Endothelial cell of umbilical vein (primary cell): ENCODE results near the gene NRGN. TPM values are rescaled to one million over a fixed set of nuclear protein-coding genes. Genes with fewer than 3 reads are reported as not detected.

ENCODE experiments used
- polyA plus RNA-seq, 4 experiments: library from polyadenylated mRNA; depleted of rRNA in 3 of 4; stranded (reverse) in 3 of 4; unstranded in 1 of 4; fragments of >200 nt; gene quantifications; 2 replicates each; pipeline versions ENCODE4 v1.2.1 to v1.2.3, GENCODE V29; 2011 to 2012; ENCODE audit warnings: missing spikeins in 1 of 4
- total RNA-seq: library from RNA; stranded (reverse); gene quantifications from 2 replicates; pipeline ENCODE4 v1.2.3, GENCODE V29; 2021

The NRGN gene
- total and polyA plus RNA-seq, 2 donors (not counting 3 experiments of a cell fraction or from before 2014, with no cell fraction given) = 29.1 to 33.5 TPM

Other genes starting within 250 kb of the NRGN start
- not detected in 2 replicates for gene OR8B12, start 196.3 kb upstream of the NRGN start, total RNA-seq
- not detected in 2 replicates for gene OR8B12, start 196.3 kb upstream of the NRGN start, polyA plus RNA-seq
- gene OR8A1, start 169.9 kb upstream of the NRGN start, total RNA-seq = not detected in 2 replicates
- not detected in 2 replicates for gene OR8A1, start 169.9 kb upstream of the NRGN start, polyA plus RNA-seq
- gene PANX3, start 128.5 kb upstream of the NRGN start, total RNA-seq = not detected in 2 replicates
- gene PANX3, start 128.5 kb upstream of the NRGN start, polyA plus RNA-seq = not detected in 2 replicates
- 29.6 and 34.4 TPM in 2 replicates for gene TBRG1, start 117.1 kb upstream of the NRGN start, total RNA-seq
- 22.4 and 24.3 TPM in 2 replicates for gene TBRG1, start 117.1 kb upstream of the NRGN start, polyA plus RNA-seq
- 15.1 and 16.9 TPM in 2 replicates for gene SIAE, start 66.2 kb upstream of the NRGN start, total RNA-seq
- 22.1 and 23.9 TPM in 2 replicates for gene SIAE, start 66.2 kb upstream of the NRGN start, polyA plus RNA-seq
- 4.7 and 6.1 TPM in 2 replicates for gene SPA17, start 66.0 kb upstream of the NRGN start, total RNA-seq
- gene SPA17, start 66.0 kb upstream of the NRGN start, polyA plus RNA-seq = 2.8 and 3.9 TPM in 2 replicates
- 3.6 and 7.0 TPM in 2 replicates for gene VSIG2, start 12.3 kb downstream of the NRGN start, total RNA-seq
- gene VSIG2, start 12.3 kb downstream of the NRGN start, polyA plus RNA-seq = 0.94 and 1.2 TPM in 2 replicates
- gene ESAM, start 22.3 kb downstream of the NRGN start, total RNA-seq = 273 and 303 TPM in 2 replicates
- gene ESAM, start 22.3 kb downstream of the NRGN start, polyA plus RNA-seq = 383 and 451 TPM in 2 replicates
- gene MSANTD2, start 60.5 kb downstream of the NRGN start, total RNA-seq = 17.0 and 23.2 TPM in 2 replicates
- 5.5 and 5.6 TPM in 2 replicates for gene MSANTD2, start 60.5 kb downstream of the NRGN start, polyA plus RNA-seq
- gene ROBO3, start 125.5 kb downstream of the NRGN start, total RNA-seq = 19.3 and 27.1 TPM in 2 replicates
- gene ROBO3, start 125.5 kb downstream of the NRGN start, polyA plus RNA-seq = 65.4 and 79.4 TPM in 2 replicates
- 464 and 474 TPM in 2 replicates for gene ROBO4, start 157.9 kb downstream of the NRGN start, total RNA-seq
- 260 and 346 TPM in 2 replicates for gene ROBO4, start 157.9 kb downstream of the NRGN start, polyA plus RNA-seq
- not detected in 2 replicates for gene HEPN1, start 179.3 kb downstream of the NRGN start, total RNA-seq
- not detected in 2 replicates for gene HEPN1, start 179.3 kb downstream of the NRGN start, polyA plus RNA-seq
- not detected in 2 replicates for gene HEPACAM, start 196.1 kb downstream of the NRGN start, total RNA-seq
- gene HEPACAM, start 196.1 kb downstream of the NRGN start, polyA plus RNA-seq = 0.03 TPM in 1 of 2 replicates, not detected in the other
- 3.8 and 4.6 TPM in 2 replicates for gene CCDC15, start 214.3 kb downstream of the NRGN start, total RNA-seq
- gene CCDC15, start 214.3 kb downstream of the NRGN start, polyA plus RNA-seq = 0.75 and 0.92 TPM in 2 replicates